SK-N-SH treated with all-trans-retinoic acid at 6 μM for 48 hours (cell line): ENCODE results near the gene LTBP1.

Source experiments
- CREB5 ChIP-seq: fragments of 250-450 bp; sonication (Bioruptor Pico); IDR thresholded peaks from 2 replicates; pipeline ENCODE4 v1.5.1; 2020; ENCODE audit warnings: low read depth, mild to moderate bottlenecking, moderate library complexity
- CSRNP3 ChIP-seq: fragments of 250-450 bp; sonication (Bioruptor Pico); IDR thresholded peaks from 2 replicates; pipeline ENCODE4 v1.5.1; 2021; ENCODE audit warnings: mild to moderate bottlenecking, moderate library complexity
- ESRRG ChIP-seq: fragments of 250-450 bp; sonication (Bioruptor Pico); IDR thresholded peaks from 2 replicates; pipeline ENCODE4 v1.6.1; 2021; ENCODE audit warnings: mild to moderate bottlenecking
- PATZ1 ChIP-seq: fragments of 250-450 bp; sonication (Bioruptor Pico); IDR thresholded peaks from 2 replicates; pipeline ENCODE4 v1.8.0; 2020; ENCODE audit warnings: mild to moderate bottlenecking, moderate library complexity, borderline replicate concordance
- RARB ChIP-seq: fragments of 250-450 bp; sonication (Bioruptor Pico); IDR thresholded peaks from 2 replicates; pipeline ENCODE4 v1.8.0; 2021; ENCODE audit warnings: mild to moderate bottlenecking, moderate library complexity
- SNAI2 ChIP-seq: fragments of 250-450 bp; sonication (Bioruptor Pico); IDR thresholded peaks from 2 replicates; pipeline ENCODE4 v1.5.0; 2020; ENCODE audit warnings: mild to moderate bottlenecking, moderate library complexity
- TCF4 ChIP-seq: fragments of 250-450 bp; sonication (Bioruptor Pico); IDR thresholded peaks from 2 replicates; pipeline ENCODE4 v1.8.0; 2021; ENCODE audit warnings: mild to moderate bottlenecking, moderate library complexity, borderline replicate concordance
- ZFP3 ChIP-seq: fragments of 250-450 bp; sonication (Bioruptor Pico); IDR thresholded peaks from 2 replicates; pipeline ENCODE4 v1.5.0; 2020; ENCODE audit warnings: mild to moderate bottlenecking, moderate library complexity
- ZFP30 ChIP-seq: fragments of 450-650 bp; formaldehyde crosslinking; IDR thresholded peaks from 2 replicates; pipeline ENCODE4 v1.5.0; 2022; ENCODE audit warnings: mild to moderate bottlenecking, moderate library complexity
- ZNF8 ChIP-seq: fragments of 450-650 bp; formaldehyde crosslinking; IDR thresholded peaks from 2 replicates; pipeline ENCODE4 v1.5.0; 2020; ENCODE audit warnings: mild to moderate bottlenecking, moderate library complexity

- TF ChIP-seq ESRRG (CRISPR knock-in tag) = no peak
- no peak for TF ChIP-seq ZFP30 (CRISPR knock-in tag)
- no peak for TF ChIP-seq RARB (CRISPR knock-in tag)
- no peak for TF ChIP-seq CSRNP3 (CRISPR knock-in tag)
- TF ChIP-seq PATZ1 (CRISPR knock-in tag) = no peak
- TF ChIP-seq ZFP3 (CRISPR knock-in tag) = no peak
- no peak for TF ChIP-seq ZNF8 (CRISPR knock-in tag)
- no peak for TF ChIP-seq SNAI2 (CRISPR knock-in tag)
- TF ChIP-seq CREB5 = no peak
- TF ChIP-seq TCF4 = no peak
Observed at GRCh38 chr2:33093283-33093993, 146.7 kb downstream of the LTBP1 start.
